Omental fat pad (tissue), 4 donors: ENCODE results near the gene TNFSF15. TPM values are rescaled to one million over a fixed set of nuclear protein-coding genes. Genes with fewer than 3 reads are reported as not detected.

ENCODE experiments used
- ATAC-seq: fragments of 150-250 bp; one replicate; pipeline ENCODE4 v1.9.1; 2016; ENCODE audit warnings: mild to moderate bottlenecking, moderate library complexity; ENCODE audit not compliant: low FRiP score
- DNase-seq: peaks from one replicate; pipeline ENCODE4 v3.0.0-alpha.2; 2019; ENCODE audit warnings: low spot score
- total RNA-seq, 4 donors: library from RNA; depleted of rRNA; stranded (reverse); fragments of >200 nt; gene quantifications; one replicate each; pipeline ENCODE4 v1.1.0, GENCODE V29; 2016
- TF ChIP-seq, protein P1 (sequence below), 3 donors: fragments of 450-650 bp; IDR thresholded peaks; one replicate each; pipeline ENCODE4 v1.5.1; 2016 to 2017; ENCODE audit warnings: antibody characterized with exemption in 3 of 3, mild to moderate bottlenecking in 3 of 3, moderate library complexity in 2 of 3

TNFSF15 gene
- total RNA-seq, 4 donors from 2014 or later = 0.36 to 2.4 (median 0.50) TPM; not detected in 1

DNA sequence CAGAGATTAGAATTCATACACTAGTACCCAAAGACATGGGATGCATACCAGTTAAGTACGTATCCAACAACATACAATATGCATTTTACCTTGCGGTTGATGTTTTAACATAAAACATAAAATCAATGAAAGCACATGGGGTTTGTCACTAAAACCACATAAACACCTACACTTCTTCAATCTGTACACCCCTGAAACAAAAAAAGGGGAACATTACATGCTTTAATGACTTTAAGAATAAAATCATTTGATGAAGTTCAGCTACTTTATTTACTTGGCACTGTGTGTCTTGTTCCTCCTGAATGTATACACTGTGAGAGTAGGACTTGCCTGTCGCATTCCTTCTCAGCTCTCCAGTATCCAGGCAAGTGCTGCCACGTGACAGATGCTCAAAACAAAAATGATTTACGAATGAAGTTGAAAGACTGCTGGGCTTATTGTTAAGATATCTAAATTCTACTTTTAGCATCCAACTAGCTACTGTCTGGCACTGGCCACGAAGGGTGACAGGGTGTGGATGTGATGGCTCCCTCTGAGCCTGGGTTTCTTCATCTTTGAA is 21.0 kb downstream of the TNFSF15 start:
- DNase-seq (no peak), ATAC-seq (no peak)
- TF ChIP-seq, protein P1, sequence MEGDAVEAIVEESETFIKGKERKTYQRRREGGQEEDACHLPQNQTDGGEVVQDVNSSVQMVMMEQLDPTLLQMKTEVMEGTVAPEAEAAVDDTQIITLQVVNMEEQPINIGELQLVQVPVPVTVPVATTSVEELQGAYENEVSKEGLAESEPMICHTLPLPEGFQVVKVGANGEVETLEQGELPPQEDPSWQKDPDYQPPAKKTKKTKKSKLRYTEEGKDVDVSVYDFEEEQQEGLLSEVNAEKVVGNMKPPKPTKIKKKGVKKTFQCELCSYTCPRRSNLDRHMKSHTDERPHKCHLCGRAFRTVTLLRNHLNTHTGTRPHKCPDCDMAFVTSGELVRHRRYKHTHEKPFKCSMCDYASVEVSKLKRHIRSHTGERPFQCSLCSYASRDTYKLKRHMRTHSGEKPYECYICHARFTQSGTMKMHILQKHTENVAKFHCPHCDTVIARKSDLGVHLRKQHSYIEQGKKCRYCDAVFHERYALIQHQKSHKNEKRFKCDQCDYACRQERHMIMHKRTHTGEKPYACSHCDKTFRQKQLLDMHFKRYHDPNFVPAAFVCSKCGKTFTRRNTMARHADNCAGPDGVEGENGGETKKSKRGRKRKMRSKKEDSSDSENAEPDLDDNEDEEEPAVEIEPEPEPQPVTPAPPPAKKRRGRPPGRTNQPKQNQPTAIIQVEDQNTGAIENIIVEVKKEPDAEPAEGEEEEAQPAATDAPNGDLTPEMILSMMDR (IDR thresholded peaks at IDR 0.05) = no peak

DNA sequence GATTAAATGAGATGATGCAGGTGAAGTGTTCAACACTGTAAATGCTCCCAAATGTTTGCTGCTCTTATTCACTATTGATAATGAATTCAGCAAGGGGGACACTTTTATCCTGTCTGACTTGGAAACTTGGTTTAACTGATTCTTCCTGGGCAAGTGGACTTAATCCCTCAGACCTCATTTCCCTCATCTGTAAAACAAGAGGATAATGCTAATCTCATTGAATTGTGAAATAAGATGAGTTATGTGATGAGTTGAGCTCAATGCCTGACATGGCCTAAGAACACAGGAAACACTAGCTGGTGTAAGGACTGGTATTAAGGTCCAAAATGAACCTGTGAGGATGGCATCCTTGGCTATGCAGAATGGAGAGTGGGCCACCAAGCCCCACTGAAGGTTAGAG is 23.3 kb downstream of the TNFSF15 start:
- DNase-seq (no peak), ATAC-seq (no peak)
- TF ChIP-seq, protein P1 (IDR thresholded peaks at IDR 0.05) = no peak

DNA sequence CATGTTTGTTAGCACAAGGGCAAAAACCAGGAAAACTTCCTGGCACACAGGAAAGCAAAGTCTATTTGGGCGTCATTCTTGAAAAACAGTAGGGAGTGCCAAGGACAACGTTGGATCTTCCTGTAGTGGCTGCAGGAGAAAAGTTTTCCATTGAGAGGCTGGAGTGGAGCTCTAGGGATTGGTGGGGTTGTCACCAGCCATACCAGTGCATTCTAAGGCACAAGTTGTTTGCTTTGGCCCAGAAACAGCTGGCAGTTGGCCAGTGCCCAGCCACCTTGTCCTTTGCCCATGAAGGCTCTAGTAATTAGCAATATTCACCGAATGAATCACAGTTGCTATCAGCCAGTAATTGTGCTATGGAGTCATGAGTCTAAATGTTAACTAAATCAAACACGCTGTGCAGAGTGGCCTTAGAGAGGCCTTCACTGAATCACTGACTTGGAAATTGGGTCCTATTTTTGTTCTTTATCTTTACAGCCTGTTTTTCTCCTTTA is 26.4 kb downstream of the TNFSF15 start:
- DNase-seq = no peak
- ATAC-seq = peak; percentile 50
- TF ChIP-seq, protein P1 (IDR thresholded peaks at IDR 0.05) = no peak

DNA sequence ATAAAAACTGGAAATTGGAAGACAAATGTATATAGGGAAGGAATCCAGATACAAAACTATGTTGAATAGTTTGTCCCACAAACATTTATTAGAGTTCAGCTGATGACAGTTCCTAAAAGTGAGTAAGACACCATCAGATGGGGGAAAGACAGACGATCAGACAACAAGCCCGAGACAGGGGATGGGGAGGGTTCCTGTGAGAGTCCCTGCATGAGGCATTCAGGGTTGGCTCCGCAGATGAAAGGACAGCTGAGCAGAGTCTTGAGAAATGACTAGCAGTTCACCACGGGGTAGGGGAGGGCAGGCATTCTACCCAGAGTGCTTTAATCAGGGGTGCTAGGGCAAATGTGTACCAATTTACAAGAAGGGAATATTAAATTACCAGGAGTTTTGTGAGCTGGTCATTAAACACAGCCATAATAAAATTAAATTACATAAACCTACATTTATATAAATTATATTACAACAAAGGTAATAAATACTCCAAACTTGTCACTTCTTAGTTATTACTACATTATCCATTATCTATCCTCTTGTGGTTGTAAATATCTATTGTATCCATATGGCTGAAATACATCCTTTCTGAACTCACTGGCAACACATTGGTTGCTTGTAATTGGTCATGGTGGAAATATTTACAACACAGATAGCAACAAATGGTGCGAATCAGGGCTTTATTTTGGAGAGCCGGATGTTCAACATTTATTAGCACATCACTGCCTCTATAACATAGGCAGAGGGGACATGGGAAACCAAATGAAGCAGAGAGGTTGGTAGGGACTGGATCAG is 27.8 kb downstream of the TNFSF15 start:
- DNase-seq = no peak
- no peak for ATAC-seq
- TF ChIP-seq, protein P1 (IDR thresholded peaks at IDR 0.05) = no peak

DNA sequence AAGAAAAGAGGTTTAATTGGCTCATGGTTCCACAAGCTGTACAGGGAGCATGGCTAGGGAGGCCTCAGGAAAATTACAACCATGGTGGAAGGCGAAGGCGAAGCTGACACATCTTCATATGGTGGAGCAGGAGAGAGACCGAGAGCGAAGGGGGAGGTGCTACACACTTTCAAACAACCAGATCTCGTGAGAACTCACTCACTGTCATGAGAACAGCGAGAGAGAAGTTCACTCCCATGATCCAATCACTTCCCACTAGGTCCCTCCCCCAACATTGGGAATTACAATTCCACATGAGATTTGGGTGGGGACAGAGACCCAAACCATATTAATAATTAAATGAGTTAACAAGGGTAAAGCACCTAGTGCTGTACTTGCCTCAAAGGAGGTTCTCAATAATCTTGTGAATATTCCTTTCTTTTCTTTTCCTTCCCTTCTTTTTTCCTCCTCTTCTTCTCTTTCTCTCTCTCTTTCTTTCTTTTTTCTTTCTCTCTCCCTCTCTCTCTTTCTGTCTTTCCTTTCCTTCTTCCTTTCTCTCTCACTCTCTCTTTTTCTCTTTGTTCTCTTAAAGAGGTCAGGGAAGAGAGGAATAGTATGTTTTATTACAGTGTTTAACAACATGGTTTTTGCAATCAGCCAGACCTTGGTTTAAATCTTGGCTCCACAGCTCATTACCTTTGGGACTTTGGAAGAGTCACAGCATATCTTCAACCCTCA is 29.0 kb downstream of the TNFSF15 start:
- DNase-seq (no peak), ATAC-seq (no peak)
- TF ChIP-seq, protein P1 (IDR thresholded peaks at IDR 0.05) = no peak

DNA sequence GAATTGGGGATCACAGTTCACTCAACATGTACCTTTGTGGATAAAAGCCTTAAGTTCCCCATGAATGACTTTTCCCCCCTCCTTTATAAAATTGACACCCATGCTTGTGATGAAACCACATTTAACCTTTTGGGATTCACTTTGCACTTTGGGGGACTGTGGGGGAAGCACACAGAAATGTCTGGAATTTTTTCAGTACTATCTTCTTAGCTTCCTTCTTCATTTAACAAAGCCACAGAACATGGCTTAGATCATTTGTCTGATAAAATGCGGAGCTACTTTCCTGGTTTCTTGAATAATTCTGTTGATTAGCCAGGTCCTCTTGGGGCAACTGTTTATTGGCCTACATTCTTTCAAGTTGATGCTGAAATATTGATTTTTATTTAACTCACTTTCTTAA is 29.9 kb downstream of the TNFSF15 start:
- DNase-seq = no peak
- TF ChIP-seq, protein P1 (IDR thresholded peaks at IDR 0.05) = no peak
- ATAC-seq = no peak
